GM12872 (cell line): ENCODE results near the gene BGN.

Source experiments
- TF ChIP-seq, protein P1 (sequence below): IDR thresholded peaks from 3 replicates; pipeline ENCODE4 v1.5.1; 2011; ENCODE audit warnings: low read depth, mild to moderate bottlenecking, low read length, moderate library complexity; ENCODE audit not compliant: insufficient read depth

BGN gene

DNA sequence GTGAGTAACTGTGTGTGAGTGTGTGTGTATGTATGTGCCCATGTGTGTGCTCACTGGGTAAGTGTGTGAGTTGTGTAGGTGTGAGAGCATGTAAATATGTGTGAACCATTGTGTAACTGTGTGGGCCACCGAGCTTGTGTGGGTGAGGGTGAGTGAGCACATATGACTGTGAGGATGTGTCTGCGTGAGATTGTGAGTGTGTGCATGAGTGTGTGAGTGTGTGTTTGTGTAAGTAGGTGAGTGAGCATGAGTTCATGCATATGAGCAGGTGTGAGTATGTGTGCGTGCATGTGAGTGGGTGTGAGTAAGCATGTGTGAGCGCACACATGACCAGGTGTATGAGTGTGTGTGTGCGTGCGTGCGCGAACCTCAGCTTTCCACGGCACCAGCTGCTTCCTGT, 21.3 kb downstream of the BGN start:
- TF ChIP-seq, protein P1, sequence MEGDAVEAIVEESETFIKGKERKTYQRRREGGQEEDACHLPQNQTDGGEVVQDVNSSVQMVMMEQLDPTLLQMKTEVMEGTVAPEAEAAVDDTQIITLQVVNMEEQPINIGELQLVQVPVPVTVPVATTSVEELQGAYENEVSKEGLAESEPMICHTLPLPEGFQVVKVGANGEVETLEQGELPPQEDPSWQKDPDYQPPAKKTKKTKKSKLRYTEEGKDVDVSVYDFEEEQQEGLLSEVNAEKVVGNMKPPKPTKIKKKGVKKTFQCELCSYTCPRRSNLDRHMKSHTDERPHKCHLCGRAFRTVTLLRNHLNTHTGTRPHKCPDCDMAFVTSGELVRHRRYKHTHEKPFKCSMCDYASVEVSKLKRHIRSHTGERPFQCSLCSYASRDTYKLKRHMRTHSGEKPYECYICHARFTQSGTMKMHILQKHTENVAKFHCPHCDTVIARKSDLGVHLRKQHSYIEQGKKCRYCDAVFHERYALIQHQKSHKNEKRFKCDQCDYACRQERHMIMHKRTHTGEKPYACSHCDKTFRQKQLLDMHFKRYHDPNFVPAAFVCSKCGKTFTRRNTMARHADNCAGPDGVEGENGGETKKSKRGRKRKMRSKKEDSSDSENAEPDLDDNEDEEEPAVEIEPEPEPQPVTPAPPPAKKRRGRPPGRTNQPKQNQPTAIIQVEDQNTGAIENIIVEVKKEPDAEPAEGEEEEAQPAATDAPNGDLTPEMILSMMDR = no peak

DNA sequence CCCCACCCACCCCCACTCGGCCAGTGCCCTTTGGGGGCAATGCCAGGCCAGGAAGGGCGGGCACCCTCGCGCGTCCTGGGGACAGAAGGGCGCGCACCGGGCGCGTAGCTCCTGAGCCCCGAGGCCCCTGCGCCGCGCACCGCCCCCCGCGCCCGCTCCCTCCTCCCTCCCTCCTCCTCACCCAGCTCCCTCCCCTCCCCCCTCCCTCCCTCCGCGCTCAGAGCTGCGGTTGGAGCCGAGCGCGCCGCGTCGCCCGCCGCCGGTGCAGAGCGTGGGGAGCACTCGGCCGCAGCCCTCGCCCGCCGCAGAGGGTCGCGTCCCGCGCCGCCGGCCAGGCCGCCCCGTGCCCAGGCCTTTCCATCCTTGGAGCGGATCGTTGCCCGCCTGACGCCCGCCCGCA, 22.6 kb downstream of the BGN start, which contains the start of gene ATP2B3:
Gene ATP2B3 (plus strand): TSS at position 220 of the 400 bp plus-strand sequence. CDS start 18,606 bp downstream, outside the sequence.
- TF ChIP-seq, protein P1 = no peak

DNA sequence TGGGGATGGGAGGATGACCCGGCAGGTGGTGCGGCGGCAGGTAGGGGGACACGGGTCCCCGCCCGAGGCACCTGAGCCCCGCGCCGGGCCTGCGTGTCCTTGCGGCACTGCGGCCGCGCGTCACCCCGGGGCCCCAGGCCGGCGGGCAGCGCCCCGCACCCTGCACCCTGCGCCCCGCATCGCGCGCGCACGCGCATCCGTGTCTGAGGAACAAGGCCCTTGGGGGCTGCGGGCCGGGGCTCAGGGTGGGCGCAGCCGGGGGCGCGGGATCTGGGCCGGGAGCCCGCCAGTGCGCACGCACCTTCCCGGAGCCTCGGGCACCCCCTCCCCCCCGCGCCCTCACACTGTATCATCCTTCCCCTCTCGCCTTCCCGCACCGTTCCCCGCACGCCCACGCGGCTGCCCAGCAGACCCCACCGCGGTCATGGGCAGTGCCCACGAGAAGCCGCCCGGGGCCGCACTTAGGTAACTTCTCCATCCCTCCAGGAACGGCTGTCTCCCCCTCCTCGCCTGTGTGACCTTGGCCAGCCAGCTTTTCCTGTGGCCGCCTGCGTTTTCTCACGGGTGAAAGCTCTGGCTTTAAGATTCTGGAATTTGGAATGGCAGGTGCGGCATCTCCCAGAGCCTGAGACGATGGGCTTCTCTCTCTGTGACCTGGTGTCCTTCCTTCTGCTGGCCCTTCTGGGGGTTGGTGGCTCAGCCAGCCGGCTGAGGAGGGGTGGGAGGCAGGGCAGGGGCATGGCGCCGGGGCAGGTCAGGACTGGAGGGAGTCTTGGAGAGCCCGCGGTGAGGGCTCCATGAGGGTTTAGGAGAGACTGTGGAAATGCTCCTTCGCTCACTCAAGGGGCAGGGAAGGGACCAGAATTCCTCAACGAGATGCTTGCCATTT, 23.4 kb downstream of the BGN start:
- TF ChIP-seq, protein P1 = no peak

DNA sequence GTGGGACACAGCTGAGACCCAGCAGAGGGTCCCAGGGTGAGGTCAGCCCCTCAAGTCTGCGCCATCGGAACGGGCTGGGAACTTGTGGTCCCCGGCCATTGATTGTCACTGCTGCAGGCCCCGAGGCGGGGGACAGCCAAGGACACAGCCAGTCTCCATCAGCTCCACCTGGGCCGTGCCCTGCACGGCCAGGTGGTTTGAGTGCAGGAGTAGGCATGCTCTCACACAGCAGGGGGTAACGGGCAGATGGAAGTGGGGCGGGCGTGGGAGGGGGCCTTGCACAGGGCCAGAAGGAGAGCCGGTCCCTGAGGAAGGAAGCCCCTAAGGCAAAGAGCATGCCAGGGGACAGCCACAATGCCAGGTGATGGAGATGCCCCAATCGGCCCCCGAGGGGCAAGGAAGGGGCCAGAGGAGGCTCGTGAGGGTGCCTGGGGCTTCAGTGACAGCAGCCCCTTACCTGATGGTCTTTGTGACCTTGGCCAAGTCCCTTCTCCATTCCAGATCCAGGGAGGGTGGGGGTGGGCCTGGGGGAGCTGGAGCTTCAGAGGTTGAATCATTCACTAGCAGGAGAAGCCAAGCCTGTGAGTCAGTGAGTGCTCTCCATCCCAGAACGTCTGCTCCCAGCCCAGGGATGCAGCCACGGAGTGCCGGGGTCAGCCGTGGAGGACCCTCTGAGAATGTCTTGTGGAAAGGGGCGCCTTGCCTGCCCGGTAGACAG, 24.9 kb downstream of the BGN start:
- TF ChIP-seq, protein P1 = no peak

DNA sequence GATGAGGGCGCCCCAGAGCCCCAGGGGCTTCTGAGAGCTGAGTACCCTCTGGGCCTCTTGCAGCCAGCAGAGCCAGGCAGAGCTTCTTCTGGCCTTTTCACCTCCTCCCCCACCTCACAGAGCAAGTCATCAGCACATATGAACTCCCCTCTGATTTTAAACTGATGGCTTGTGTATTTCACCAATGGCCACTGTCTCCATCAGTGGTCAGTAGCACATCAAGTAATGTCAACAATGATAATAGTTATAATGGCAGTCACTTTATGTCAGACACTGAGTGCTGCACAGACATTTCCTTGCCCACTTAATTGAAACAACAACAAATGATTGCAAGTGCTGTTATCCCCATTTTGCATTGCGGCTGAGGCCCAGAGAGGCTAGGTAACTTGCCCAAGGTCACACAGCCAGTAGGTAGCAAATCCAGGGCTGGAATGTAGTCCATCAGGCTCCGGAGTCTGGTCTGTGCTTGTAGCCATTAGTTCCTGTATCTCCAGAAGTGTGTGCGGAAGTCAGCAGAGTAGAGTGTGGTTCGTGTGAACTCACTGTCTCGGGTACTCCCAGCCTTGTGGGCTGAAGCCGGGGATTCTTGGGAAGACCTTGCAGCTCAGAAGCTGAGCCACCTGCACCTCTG, 25.6 kb downstream of the BGN start:
- TF ChIP-seq, protein P1 = no peak

DNA sequence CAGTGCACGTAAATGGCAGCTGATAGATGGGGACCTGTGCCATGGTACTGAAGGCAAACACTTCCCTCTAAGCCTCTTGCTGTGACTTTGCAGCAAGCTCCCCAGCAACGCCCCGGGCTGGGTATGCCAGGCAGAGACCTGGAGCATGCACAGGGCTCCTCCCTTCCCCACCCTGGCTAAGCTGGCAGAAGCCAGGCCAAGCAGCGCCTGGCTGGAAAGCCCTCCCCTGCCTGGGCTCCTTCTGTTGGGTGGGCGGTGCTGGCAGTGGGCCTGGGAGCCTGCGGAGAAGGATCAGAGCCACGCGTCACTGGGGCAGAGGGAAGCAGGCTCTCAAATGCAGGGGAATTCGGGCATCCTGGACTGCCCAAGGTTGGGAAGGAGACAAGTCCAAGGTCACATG, 26.3 kb downstream of the BGN start:
- TF ChIP-seq, protein P1 = no peak

DNA sequence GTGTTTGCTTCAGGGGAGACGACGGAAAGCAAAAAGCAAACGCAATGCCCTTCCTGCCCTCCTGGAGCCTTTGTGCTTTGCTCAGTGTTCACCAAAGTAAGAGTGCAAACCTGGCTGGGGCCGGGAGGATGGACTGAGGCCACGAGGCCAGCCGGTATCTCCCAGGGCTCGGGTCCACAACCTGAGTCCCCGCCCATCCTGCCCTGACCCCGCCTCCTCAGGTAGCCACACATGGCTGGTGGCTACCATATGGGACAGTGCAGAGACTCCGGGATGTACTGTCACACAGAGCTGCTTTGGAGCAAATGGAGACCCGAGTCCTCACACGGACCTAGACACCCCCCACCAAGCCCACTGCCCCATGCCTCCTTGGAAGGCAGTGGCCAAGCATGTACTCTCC, 27.5 kb downstream of the BGN start:
- TF ChIP-seq, protein P1 = no peak
